DMS153 treated with DMSO at 0.1 percent for 48 hours (cell line): ENCODE data around the gene NKAIN1.
"Not testable (repeated sequence)": the region's sequence is repeated elsewhere in the genome, so short reads cannot be mapped to it uniquely, and the experiment has no call there.

ENCODE experiments used
- DNase-seq: peaks from one replicate; lab custom pipeline; 2025; ENCODE audit not compliant: unreplicated experiment; lab: John Stamatoyannopoulos, UW

Gene NKAIN1

DNA sequence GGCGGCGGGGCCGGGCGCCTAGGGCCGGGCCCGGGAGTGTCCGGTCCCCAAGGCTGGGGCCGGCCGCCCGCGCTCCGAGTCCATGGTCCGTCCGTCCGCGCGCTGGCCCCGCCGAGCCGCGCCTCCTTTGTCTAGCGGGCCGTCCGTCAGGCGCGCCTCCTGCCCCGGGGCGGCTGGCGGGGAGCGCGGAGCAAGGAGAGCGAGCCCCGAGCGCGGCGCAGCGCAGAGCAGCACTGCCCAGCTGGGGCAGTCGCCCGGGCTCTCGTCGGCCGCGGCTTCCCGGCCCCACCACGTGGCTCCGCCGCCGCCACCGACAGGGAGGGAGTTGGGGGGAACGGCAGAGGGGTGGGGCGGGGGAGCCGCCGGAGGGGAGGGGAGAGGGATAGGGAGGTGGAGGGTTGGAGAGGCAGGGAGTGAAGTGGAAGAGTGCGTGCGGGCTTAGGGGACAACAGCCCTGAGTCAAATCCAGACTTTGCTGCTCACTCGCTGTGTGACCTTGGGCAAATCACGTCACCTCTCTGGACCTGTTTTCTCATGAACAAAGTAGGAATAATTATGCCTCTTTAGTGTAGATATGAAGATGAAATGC, at the start of gene NKAIN1:
NKAIN1 (minus strand) TSS at position 235 of the 589 bp plus-strand sequence. CDS start 340 bp downstream, outside the sequence.
- DNase-seq, result no peak

DNA sequence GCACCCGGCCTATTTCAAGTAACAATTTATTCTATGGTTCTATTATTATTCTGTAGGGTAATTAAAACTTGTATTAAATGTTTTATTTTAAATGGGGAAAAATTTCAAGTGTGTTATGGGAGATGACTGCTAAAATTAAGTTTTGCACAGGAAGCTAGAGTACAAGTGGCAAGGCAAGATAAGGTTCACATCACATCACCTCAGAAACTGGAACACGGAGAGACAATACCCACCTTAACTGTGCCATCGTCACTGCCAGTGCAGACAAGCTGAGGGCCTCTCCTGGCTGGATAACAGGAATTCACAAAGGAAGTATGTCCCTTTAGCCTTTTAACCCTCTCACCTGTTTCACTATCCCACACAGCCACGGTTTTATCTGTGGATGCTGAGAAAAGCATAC, 49.3 kb upstream of the NKAIN1 start:
- no peak for DNase-seq

DNA sequence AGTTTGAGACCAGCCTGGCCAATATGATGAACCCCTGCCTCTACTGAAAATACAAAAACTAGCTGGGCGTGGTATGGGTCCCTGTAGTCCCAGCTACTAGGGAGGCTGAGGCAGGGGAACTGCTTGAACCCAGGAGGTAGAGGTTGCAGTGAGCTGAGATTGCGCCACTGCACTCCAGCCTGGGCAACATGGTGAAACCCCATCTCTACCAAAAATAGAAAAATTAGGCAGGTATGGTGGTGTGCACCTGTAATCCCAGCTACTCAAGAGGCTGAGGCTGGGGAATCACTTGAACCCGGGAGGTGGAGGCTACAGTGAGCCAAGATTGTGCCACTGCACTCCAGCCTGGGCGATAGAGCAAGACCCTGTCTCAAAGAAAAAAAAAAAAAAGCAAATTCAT, 48.1 kb upstream of the NKAIN1 start:
- DNase-seq, result not testable (repeated sequence)

DNA sequence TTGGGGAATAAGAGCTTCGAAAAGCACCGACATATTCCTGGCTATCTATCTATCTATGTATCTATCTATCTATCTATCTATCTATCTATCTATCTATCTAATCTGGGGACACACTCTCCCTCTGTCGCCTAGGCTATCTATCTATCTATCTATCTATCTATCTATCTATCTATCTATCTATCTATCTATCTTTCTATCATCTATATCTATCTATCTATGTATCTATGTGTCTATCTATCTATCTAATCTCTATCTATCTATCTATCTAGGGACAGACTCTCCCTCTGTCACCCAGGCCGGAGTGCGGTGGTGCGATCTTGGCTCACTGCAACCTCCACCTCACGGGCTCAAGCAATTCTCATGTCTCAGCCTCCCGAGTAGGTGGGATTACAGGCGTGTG, 42.7 kb upstream of the NKAIN1 start:
- not testable (repeated sequence) for DNase-seq

DNA sequence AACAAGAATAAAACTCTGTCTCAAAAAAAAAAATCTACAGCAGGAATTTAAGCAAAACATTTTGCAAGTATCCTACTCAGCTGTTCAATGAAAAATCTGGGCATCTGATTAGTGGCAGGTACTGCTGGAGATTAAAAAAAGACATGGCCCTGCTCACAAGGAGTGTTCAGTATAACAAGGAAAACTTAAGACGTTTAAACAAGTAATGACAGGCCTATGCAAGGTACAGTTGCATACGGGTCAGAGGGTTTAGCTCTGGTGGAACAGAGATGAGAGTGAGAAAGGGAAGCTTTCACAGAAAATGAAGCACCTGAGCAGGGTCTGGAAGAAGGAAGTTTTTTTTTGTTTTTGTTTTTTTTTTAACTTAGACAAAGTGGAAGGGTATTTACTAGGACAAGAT, 33.9 kb upstream of the NKAIN1 start:
- DNase-seq, result no peak

DNA sequence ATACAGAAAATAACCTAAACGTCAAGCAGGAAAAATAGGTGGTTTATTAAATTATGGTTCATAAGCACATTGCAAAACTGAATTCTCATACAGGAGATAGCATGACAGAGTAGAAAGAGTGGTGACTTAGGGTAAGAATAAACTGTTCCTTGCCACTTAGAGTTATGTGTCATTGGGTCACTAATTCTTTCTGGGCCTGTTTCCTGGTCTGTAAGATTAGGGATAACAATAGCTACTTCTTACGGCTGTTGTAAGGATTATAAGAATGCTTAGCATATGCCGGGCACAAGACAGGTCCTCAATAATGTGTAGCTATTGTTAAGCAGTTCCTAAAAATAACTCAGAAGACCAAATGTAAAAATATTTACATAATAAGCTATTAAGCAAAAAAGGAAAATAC, 32.7 kb upstream of the NKAIN1 start:
- no peak for DNase-seq

DNA sequence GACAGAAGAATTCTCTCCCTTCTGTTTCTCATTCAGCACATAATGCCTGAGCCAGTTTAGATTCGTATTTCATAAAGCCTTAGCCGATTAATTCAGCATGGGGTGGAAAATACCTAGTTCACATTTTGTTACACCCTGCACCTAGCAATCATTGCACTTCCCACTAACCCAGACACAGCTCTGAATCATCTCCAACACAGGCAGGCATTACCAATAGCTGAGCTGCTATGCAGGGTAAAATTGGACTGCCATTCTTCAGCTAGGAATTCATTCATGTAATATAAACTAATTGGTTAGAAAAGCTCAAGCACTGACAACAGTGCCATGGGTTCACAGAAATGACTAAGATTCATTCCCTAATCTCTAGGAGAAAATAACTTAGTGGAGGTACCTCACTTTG, 26.9 kb upstream of the NKAIN1 start:
- DNase-seq, result no peak

DNA sequence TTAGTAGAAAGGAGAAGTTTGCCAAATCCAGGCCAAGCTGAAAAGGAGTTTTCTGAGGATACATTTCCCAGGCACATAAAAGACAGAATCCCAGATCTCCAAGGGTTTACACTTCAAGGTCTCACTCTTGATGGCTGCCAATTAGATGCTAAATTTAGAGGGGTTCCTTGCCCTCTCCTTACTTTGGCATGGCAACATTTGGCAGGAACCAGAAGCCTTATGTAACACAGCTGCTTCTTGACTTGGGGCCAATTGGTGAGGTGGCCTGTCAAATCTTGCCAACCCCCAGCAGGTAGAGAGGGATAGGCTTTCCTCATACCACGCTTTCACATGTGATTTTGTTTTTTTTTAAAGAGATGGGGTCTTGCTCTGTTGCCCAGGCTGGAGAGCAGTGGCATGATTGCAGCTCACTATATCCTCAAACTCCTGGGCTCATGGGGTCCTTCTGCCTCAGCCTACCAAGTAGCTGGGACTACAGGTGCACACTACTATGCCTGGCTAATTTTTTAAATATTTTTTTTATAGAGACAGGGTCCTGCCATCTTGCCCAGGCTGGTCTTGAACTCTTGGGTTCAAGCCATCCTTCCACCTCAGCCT, 25.2 kb upstream of the NKAIN1 start:
- no peak for DNase-seq

DNA sequence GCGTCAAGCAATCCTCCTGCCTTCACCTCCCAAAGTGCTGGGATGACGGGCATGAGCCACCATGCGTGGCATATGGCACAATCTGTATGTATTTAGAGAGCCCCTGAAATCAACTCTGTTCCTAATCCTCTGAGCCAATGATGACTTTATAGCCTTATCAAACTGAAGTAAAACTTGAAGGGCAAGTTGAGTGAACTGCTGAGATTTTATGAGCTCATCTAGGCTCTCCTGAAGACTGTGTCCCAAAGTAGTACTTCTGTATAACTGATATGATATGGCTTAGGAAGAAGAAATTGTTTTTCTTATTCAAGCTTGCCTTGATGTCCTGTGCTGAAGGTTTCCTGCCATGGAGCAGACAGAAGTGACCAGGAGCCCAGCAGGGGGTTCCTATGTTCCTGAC, 23.7 kb upstream of the NKAIN1 start:
- DNase-seq, result no peak

DNA sequence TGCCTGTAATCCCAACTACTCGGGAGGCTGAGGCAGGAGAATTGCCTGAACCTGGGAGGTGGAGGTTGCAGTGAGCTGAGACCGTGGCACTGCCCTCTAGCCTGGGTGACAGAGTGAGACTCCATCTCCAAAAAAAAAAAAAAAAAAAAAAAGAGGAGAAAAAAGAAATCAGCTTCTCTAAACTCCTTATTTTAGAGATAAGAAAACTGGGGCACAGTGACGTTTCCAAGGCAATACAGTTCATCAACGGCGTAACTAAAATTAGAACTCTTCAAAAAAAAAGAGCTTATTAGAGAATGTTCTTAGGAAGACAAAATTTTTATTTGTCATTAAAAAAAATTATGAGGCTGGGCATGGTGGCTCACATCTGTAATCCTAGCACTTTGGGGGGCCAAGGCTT, 22.7 kb upstream of the NKAIN1 start:
- DNase-seq, result not testable (repeated sequence)

DNA sequence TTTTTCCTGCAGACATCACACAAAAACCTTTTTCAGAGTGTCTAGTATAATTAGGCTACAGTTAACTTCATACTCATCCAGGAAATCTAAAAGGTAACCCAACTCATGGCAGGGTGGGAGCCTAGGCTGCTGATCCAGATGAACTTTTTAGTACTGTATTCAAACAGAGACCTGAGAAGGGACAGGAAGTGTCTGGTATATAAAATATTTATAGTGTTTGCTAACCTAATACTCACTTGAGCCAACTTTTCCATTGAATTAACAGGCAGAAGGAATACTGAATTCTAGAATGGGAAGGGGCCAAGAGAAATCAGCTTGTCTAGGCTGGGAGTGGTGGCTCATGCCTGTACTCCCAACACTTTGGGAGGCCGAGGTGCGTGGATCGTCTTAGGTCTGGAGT, 22.2 kb upstream of the NKAIN1 start:
- no peak for DNase-seq

DNA sequence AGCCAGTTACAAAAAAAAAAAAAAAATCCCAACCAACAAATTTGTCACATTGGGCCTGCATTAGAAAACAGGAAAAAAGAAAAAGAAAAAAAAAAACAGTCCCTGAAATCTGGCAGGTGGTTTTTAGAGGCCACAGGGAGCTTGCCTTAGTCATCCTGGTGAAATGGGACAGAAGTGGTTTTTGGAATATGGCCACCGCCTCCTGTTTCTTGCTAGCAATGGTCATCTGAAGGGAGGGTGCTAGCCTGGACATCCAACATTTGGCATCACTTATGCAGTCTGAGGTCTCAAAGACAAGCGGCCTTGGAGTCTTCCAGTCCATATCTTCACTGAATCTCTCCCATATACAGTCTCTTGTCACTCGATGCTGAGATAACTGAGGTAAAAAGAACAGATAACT, 20.1 kb upstream of the NKAIN1 start:
- DNase-seq, result no peak

DNA sequence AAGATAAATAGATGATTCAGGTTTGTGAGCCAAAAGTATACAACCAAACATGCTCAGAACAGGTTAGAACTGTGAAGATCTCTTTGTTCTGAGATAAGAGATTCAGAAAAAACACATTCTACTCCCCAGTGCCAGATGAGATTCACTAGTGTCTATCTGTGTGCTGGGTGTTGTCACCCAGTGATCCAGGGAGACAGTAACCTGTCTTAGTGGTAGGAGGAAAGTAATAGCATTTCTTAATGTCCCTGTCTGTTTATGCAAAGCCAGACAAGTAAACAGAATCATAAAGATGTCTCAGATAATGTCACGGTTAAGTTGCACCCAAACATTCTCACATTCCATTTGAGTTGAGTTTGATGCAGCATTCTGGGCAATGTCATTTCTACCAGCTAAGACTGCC, 18.9 kb upstream of the NKAIN1 start:
- no peak for DNase-seq

DNA sequence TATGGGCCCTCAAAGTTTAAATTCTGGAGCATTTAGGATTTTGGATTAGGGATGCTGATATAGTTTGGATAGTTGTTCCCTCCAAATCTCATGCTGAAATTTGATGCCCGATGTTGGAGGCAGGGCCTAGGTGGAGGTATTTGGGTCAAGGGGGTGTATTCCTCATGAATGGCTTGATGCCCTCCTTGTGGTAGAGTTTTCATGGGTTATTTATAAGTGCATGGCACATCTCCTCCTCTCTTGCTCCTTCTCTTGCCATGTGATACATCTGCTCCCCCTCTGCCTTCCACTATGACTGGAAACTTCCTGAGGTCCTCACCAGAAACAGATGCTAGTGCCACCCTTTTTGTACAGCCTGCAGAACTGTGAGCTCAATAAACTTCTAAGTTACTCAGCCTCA, 17.5 kb upstream of the NKAIN1 start:
- no peak for DNase-seq

DNA sequence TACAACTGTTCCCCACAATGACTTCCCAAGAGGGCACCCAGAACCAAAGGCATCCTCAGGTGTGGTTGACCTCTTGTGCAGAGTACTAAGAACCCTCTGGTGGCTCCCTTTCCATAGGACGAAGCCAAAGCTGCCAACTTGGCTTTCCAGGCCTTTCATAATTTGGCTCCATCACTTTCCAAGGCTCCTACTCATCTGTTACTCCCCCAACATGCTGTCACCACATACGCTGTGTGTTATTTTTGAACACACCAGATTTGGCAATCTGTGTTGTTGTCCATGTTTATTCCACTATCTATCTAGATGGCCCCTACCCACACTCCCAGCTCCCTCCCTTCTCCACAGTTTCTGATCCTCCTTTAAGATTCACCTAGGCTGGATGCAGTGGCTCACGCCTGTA, 10.2 kb upstream of the NKAIN1 start:
- no peak for DNase-seq

DNA sequence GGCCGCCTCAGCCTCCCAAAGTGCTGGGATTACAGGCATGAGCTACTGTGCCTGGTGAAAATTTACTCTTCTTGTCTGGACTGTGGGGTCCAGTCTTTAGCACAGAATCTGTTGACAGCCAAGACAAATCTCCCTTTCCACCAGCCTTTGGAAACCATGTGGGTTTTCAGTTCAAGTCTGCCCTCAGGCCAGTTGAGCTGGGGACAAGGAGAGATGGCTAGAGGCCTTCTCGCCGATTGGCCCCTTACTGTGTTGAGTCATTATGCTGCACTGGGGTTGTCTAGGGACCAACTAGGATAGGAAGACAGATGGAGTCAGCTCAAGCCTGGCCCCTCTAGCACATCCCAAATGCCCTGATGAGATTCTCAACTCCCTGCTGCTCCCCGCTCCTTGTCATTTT, 8.6 kb upstream of the NKAIN1 start:
- no peak for DNase-seq

DNA sequence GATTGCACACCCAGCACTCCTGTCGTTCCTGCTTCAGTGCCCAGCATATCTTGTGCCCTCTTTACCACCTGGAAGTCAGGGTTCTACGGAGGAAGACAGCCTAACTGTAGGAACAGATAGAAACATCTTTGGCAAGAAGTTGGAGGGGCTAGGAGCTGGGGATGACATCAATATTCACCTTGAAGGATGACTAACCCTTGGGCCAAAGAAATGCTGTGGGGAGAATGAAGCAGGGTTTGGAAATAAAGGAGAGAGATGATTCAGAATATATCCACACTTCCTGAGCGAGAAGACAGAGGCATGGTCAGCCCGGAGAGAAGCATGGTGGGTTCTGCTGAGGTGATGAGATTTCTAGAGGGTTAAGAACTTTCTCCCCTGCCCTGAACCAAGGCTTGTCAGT, 4.6 kb upstream of the NKAIN1 start:
- DNase-seq, result no peak

DNA sequence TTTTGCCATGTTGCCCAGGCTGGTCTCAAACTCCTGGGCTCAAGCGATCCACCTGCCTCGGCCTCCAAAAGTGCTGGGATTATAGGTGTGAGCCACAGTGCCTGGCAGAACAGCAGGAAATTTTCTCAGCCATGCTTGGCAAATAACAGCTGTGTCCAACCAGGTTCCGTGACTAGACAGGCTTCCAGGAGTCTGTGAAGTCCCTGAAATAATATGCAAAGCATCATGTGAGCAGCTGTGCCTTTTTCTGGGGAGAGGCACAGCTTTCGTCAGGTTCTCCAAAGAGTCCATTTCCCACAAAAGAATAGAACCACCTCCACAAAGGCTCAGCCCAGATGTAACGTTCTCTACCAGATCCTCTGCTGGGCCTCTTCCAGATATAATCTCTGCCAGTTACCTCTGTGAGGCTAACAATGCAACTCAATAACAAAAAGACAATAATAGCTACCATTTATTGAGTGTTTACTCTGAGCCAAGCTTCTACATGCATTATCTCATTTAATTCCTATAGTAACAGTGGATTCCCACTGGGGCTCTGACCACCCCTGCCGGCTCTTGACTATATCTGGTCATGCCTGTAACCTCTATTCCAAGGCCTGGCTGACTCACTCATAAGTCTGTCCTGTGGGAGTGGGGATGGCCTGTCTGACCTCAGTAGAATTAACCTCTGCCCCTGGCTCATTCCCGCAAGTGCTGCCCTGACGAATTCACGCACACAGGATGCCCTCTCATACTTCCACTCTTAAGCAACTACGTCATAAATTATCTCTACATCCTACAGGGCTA, 4.0 kb upstream of the NKAIN1 start:
- no peak for DNase-seq

DNA sequence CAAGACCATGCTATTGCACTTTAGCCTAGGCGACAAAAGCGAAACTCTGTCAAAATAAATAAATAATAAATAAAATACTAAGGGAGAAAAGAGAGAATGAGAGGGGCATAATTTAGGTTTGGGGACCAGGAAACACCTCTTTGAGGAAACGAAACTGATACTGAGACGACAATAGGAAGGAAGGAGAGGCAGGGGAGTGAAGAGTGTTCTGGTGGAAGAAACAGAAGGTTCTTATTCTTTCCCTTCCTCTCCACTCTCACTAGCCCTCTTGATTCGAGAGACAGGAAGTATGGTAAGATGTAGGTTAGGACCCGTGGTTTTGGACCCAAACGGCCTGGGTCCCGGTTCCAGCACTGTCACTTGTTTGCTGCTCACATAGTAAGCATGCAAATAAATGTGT, 1.6 kb upstream of the NKAIN1 start:
- no peak for DNase-seq

DNA sequence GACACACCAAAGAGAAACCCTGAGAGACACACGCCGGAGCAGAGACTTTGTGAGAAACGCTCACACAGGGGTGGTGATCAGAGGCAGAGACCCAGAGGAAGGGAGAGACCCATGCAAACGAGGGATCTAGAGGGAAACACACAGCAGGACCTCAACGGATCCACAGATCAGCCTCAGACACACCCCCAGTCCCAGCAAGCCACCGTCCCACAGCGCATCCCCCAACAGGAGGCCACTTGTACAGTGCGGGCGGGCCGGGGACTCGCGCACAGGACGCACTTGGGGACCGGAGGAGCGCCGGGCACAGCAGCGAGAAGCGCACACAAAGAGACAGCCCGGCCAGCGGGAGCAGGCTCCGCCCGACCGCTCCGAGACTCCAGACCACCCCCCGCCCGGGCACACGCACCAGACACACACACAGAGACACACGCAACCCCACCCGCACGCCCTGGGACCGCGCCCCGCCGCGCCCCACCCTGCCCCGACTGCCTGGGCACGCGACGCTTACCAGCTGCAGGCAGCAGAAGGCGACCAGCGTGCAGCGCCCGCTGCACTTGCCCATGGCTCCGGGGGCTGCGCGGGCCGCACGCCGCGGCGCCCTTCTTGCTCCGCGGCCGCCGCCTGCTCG, 587 bp downstream of the NKAIN1 start:
- DNase-seq, result no peak

DNA sequence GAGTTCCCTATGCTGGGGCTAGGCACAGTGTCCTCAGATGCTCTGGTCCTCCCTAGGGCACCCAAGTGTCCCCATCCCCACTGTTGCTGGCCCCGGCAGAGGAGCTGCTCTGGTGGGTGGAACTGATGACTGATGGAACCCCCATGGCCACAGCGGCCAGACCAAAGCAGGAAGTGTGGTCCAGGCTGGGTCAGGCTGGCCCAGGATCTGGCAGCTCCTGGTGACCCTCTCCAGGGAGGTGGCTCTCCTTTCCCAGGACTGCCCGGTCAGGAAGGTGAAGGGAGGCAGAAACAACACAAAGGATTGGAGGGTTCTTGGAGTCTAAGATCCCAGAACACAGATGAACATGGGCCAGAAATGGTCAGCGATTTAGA, 1.1 kb downstream of the NKAIN1 start:
- DNase-seq, result no peak

DNA sequence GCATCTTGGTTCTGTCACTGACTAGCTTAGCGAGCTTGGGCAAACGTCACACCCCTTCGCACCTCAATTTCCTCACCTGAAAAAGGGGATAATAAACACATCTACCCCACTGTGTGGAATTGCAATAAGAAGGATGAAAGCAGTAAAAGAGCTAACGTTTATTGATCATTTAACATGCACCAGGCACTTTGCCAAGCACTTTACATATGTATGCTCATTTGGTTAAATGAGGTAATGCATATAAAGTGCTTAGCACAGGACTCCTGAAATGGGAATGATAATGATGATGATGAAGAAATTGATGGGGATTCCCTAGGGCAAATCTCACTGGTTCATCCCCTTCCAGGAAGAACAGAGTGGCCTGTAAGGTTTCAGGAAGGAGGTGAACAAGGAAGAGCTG, 4.8 kb downstream of the NKAIN1 start:
- no peak for DNase-seq
